GM18873 (cell line): ENCODE results near the gene FZD8.

Source experiments
- ATAC-seq: cut with Tn5 transposase; IDR thresholded peaks from one replicate; pipeline ENCODE4 v1.9.1; 2021; ENCODE audit warnings: mild to moderate bottlenecking, moderate library complexity, moderate number of reproducible peaks; ENCODE audit not compliant: unreplicated experiment, low FRiP score

Gene FZD8

GRCh38 chr10:35641676-35642034, 441 bp downstream of the FZD8 start:
- ATAC-seq, result peak; percentile 8

DNA sequence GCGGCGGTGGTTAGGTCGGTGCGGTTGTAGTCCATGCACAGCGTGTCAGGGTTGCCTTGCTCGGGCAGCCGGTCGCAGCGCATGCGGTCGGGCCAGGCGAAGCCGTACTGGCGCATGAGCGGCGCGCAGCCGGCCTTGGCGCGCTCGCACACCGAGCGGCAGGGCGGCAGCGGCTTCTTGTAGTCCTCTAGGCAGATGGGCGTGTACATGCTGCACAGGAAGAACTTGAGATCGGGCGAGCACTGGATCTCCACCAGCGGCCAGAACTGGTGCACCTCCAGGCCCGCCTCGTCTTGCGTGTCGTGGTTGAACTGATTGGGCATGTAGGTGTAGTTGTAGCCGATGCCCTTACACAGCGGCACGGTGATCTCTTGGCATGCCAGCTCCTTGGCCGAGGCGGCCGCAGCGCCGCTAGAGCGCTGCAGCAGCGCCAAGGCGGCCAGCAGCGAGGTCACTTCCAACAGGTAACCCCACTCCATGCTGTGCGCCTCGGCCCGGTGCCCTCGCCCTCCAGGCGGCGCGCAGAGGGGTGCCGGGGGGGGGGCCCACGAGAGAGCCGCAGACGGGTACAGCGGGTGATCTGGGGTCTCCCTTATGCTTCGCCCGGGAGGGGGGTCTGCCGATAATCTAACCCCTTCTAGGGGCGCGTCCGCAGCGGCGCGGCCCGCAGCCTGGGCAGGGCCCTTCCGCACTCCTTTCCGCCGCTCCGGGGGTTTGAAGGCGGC, 983 bp downstream of the FZD8 start:
- ATAC-seq, result no peak

- no peak for ATAC-seq
Measured at GRCh38 chr10:35640474-35640873, 1.6 kb downstream of the FZD8 start.

DNA sequence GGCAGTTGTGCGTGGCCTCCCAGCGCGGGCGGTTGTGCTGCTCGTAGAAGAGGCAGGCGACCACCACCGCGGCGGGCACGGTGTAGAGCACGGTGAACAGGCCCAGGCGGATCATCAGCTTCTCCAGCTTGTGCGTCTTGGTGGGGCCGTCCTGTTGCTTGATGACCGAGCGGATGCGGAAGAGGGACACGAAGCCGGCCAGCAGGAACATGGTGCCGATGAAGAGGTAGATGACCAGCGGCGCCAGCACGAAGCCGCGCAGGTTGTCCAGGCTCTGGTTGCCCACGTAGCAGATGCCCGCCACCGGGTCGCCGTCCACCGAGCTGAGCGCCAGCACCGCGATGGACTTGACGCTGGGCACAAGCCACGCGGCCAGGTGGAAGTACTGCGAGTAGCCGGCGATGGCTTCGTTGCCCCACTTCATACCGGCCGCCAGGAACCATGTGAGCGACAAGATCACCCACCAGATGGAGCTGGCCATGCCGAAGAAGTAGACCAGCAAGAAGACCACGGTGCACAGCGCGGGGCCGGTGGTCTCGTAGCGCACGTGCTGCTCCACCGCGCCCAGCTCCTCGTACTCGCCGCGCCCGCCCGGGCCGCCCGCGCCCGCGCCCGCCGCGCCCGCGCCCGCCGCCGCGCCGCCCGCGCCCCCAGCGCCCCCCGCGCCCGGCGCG, 2.2 kb downstream of the FZD8 start:
- ATAC-seq, result no peak

- no peak for ATAC-seq
Measured at GRCh38 chr10:35639021-35639727, 2.9 kb downstream of the FZD8 start.

DNA sequence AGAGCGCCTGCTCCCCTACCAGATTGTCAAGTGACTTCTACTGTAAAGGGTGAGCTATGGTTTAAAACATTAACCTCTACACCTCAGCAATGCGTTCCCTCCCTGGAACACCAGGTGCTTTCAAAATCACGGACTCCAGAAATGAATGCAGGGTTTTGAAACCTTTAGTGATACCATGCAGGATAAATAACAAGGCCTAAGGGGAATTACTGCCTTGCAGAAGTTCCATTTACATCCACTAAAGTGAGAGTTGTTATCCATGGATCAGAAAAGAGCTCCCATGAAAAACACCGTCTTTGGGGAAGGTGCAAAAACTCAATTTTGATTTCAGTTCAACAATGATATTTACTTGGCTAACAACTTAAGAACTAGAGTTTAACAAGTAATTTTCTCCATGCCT, 4.0 kb downstream of the FZD8 start:
- ATAC-seq, result no peak

DNA sequence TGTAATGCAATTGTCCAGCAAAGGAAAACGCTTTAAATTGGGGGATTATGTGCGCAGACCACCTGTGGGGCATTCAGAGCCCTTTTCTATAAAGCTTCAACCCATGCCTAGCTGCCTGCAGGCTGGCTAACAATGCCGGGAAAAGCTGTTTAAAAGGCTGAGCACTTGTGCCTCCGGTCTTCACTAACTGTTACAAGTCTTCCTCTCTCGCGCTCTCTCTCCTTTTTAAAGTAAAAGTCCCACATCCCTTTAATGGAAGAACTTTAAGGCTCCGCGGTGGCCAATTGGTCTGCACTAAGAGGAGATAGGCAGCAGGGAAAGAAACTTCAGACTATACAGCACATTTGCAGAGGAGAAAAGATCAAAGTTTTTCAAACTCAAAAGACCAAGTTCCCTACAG, 4.6 kb downstream of the FZD8 start:
- no peak for ATAC-seq

- no peak for ATAC-seq
Measured at GRCh38 chr10:35636956-35637355, 5.1 kb downstream of the FZD8 start.

- ATAC-seq, result peak; percentile 66
Measured at GRCh38 chr10:35635576-35635975, 6.5 kb downstream of the FZD8 start.

- ATAC-seq, result no peak
Measured at GRCh38 chr10:35633006-35633980, 8.8 kb downstream of the FZD8 start.

GRCh38 chr10:35632027-35632426, 10.1 kb downstream of the FZD8 start:
- no peak for ATAC-seq

- no peak for ATAC-seq
Measured at GRCh38 chr10:35631404-35631803, 10.7 kb downstream of the FZD8 start.

GRCh38 chr10:35626971-35627507, 15.1 kb downstream of the FZD8 start:
- no peak for ATAC-seq

DNA sequence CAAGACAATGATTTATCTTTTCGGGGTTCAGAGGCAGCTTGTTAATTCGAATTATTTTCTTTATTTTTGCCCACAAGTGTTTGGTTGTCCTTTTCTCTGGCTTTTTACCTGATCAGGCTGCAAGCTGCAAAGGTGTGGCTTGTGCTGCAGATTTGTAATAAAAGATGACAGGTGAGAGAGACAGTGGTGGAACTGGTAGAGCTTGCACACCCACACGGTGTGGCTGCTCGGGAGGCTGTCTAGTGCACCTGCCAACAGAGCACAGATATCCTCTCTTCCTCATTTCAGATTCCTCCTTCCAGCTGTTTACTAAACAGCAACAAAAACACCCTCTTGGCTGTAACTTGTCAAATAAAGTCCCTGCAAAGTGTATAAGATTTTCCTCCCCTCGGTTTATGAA, 27.8 kb downstream of the FZD8 start:
- ATAC-seq, result no peak

- ATAC-seq, result no peak
Measured at GRCh38 chr10:35613597-35614226, 28.4 kb downstream of the FZD8 start.

DNA sequence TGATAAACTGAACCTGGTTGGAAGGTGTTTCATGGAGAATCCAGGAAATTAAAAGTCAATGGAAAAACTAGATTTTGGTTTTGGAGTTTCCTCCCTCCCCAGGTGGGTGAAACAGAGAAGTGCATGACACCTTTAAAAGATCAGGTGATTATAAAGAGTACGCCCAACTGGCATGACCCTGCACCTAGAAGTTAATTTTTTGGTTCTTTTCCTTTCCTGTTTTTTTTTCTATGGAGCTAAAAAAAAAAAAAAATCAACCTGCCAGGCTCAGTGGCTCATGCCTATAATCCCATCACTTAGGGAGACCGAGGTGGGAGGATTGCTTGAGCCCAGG, 29.0 kb downstream of the FZD8 start:
- ATAC-seq, result no peak

GRCh38 chr10:35612385-35613106, 29.6 kb downstream of the FZD8 start:
- ATAC-seq, result no peak

DNA sequence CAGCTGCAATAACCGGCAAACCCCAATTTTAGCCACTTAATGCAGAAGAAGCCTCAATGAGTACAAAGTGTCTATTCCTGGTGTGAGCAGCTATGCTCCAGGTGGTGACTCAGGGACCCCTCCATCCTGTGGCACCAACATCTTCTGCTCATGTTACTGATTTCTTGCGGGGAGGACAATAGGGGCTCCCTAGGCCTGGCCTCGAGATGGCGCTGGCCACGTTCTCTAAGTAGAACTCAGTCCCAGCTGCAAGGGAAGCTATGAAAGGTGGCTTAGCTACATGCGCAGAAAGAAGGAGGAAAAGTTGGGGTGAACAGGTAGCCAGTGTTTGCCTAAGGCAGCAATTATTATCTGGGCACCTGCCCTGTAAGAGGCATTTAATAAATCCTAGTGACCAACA, 30.3 kb downstream of the FZD8 start:
- ATAC-seq, result no peak

GRCh38 chr10:35608328-35608672, 33.8 kb downstream of the FZD8 start:
- no peak for ATAC-seq
